ENCODE data around the gene ZSCAN12.

- TF ChIP-seq EZH2 (IDR thresholded peaks at IDR 0.05; ENCODE audit: insufficient read depth, poor library complexity, severe bottlenecking) (no peak), EZH2phosphoT487 (IDR thresholded peaks at IDR 0.05; ENCODE audit: insufficient read depth, low read depth) (no peak)
Observed at GRCh38 chr6:28330041-28330440, 69.5 kb downstream of the ZSCAN12 start.
